Keratinocyte (primary cell): ENCODE data around the gene DLG2. TPM values are rescaled to one million over a fixed set of nuclear protein-coding genes. Genes with fewer than 3 reads are reported as not detected.
A peak's percentile ranks its signal among the peaks of the same experiment; 100 is the strongest.

ENCODE experiments used
- DNase-seq: peaks from one replicate; pipeline ENCODE4 v3.0.0-alpha.2; 2011; ENCODE audit warnings: low read depth, missing footprints, low spot score
- FAIRE-seq: peaks from 2 replicates; lab custom pipeline; 2011; peaks lifted over from hg19 to GRCh38; lab: Jason Lieb, UNC
- H2AFZ ChIP-seq: 2 replicates; pipeline ENCODE4 v1.6.0; 2012; ENCODE audit warnings: low read length, control low read depth, inconsistent platforms; ENCODE audit not compliant: control insufficient read depth
- H3K27ac ChIP-seq: 2 replicates; pipeline ENCODE4 v1.5.1; 2011; ENCODE audit warnings: low read length; ENCODE audit not compliant: control insufficient read depth, insufficient read depth
- H3K27me3 ChIP-seq: 3 replicates; pipeline ENCODE4 v1.6.0; 2011; ENCODE audit warnings: low read length; ENCODE audit not compliant: control insufficient read depth, insufficient read depth; ENCODE audit errors: extremely low read depth
- H3K36me3 ChIP-seq, 2 experiments: 2 replicates in 1 of 2; 3 replicates in 1 of 2; pipeline ENCODE4 v1.5.1; 2011; ENCODE audit warnings: low read length in 2 of 2, mild to moderate bottlenecking in 1 of 2; ENCODE audit not compliant: control insufficient read depth in 2 of 2, insufficient read depth in 2 of 2; ENCODE audit errors: extremely low read depth in 1 of 2
- H3K4me1 ChIP-seq: 3 replicates; pipeline ENCODE4 v1.5.1; 2011; ENCODE audit warnings: low read length; ENCODE audit not compliant: control insufficient read depth, insufficient read depth; ENCODE audit errors: extremely low read depth
- H3K4me2 ChIP-seq: 3 replicates; pipeline ENCODE4 v1.6.0; 2011; ENCODE audit warnings: low read depth, low read length; ENCODE audit not compliant: control insufficient read depth, insufficient read depth; ENCODE audit errors: extremely low read depth
- H3K4me3 ChIP-seq, 3 experiments: fragments of 200-600 bp in 1 of 3; sonication (generic) in 1 of 3; 2 replicates in 2 of 3; 3 replicates in 1 of 3; pipeline ENCODE4 v1.5.1; 2011 to 2016; ENCODE audit warnings: low read length in 3 of 3, mild to moderate bottlenecking in 3 of 3, control low read depth in 2 of 3, inconsistent platforms in 1 of 3, low read depth in 1 of 3, mixed read lengths in 1 of 3, mixed run types in 1 of 3, moderate library complexity in 1 of 3; ENCODE audit not compliant: control insufficient read depth in 2 of 3, insufficient read depth in 2 of 3; ENCODE audit errors: extremely low read depth in 1 of 3
- H3K79me2 ChIP-seq: 2 replicates; pipeline ENCODE4 v1.6.0; 2012; ENCODE audit warnings: low read length; ENCODE audit not compliant: control insufficient read depth, insufficient read depth
- H3K9ac ChIP-seq: 3 replicates; pipeline ENCODE4 v1.6.0; 2011; ENCODE audit warnings: low read length; ENCODE audit not compliant: control insufficient read depth, insufficient read depth; ENCODE audit errors: extremely low read depth
- H3K9me1 ChIP-seq: 3 replicates; pipeline ENCODE4 v1.6.0; 2011; ENCODE audit warnings: low read length; ENCODE audit not compliant: control insufficient read depth, insufficient read depth; ENCODE audit errors: extremely low read depth
- H3K9me3 ChIP-seq: 2 replicates; pipeline ENCODE4 v1.5.1; 2012; ENCODE audit warnings: low read depth, low read length; ENCODE audit not compliant: control insufficient read depth
- H4K20me1 ChIP-seq: 3 replicates; pipeline ENCODE4 v1.6.0; 2011; ENCODE audit warnings: low read length; ENCODE audit not compliant: control insufficient read depth, insufficient read depth; ENCODE audit errors: extremely low read depth
- EZH2 ChIP-seq: IDR thresholded peaks from one replicate; pipeline ENCODE4 v1.6.1; 2012; ENCODE audit warnings: inconsistent platforms, mild to moderate bottlenecking, low read length, moderate library complexity
- dilution Hi-C: fragments of 300-500 bp; cut with MboI; formaldehyde crosslinking; loops from one replicate; pipeline ENCODE4 v1.7.0; 2020; ENCODE audit warnings: low sequenced_read_pairs; ENCODE audit not compliant: extremely low pct_ligation_motif_present
- polyA plus RNA-seq, 5 experiments: library from polyadenylated mRNA; depleted of rRNA in 3 of 5; stranded (reverse) in 3 of 5; stranded (forward) in 1 of 5; unstranded in 1 of 5; fragments of >200 nt; gene quantifications; 1 replicate in 1 of 5; 2 replicates in 3 of 5; 3 replicates in 1 of 5; pipeline versions ENCODE4 v1.2.1 to v1.2.3, GENCODE V29; 2011 to 2012; ENCODE audit warnings: missing spikeins in 2 of 5, low read depth in 1 of 5, low replicate concordance in 1 of 5
- TF ChIP-seq, protein P1 (sequence below), 3 experiments: IDR thresholded peaks in 1 of 3; conservative IDR thresholded peaks in 1 of 3; optimal IDR thresholded peaks in 1 of 3; 2 replicates in 2 of 3; 3 replicates in 1 of 3; pipeline versions ENCODE3 to v1.5.1; 2011; ENCODE audit warnings: low read length in 3 of 3, mild to moderate bottlenecking in 3 of 3, moderate library complexity in 2 of 3, control low read depth in 1 of 3, inconsistent platforms in 1 of 3; ENCODE audit not compliant: insufficient read depth in 2 of 3; ENCODE audit errors: extremely low read depth in 1 of 3

DLG2 gene
- polyA plus RNA-seq, 1 donor (not counting 4 experiments of a cell fraction or from before 2014, with no cell fraction given): 0.55 TPM

DNA sequence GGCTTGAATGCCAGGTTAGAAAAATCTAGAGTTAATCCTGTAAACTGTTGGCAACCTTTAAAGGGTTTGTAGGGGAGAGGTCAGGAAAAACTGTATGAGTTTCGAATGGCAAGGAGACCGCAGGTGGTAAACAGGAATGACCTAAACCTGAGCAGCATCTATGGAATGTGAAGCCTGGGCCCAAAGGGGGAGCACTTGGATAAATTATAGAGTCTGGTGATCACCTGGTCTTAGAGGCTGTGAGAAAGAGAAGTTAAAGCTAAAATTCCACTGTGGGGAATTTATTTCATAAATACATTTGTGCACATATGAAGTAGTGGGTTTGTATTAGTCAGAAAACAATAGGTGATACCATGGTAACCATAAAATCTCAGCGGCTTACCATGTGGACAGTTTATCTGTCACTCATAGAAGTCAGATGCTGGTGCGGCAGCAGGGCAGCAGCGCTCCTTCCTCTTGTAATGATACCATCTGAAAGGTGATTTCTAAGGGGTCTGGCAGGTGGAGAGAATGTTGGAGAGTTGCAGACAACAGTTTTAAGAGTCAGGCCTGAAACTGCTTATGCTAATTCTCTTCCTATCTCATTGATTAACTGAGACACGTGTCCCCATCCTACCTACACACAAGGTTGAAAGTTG, 1236.6 kb downstream of the DLG2 start:
- H3K9ac ChIP-seq: no peak overlapping the region
- no peaks in the 10 kb centered on the region for H3K27me3 ChIP-seq
- no peak overlapping the region for H2AFZ ChIP-seq
- dilution Hi-C loops: loop anchor here (25.0 kb wide), 1 partner anchor 147 kb away; no protein-coding TSS in a partner anchor
- H3K9me3 ChIP-seq: no peaks in the 10 kb centered on the region
- FAIRE-seq (no peak), DNase-seq (no peak)
- no peaks in the 10 kb centered on the region for H3K9me1 ChIP-seq
- no peak overlapping the region for H3K4me2 ChIP-seq
- H3K36me3 ChIP-seq: no peaks in the 10 kb centered on the region
- H3K4me1 ChIP-seq: no peaks in the 10 kb centered on the region
- H3K79me2 ChIP-seq: no peaks in the 10 kb centered on the region
- no peak overlapping the region for H3K4me3 ChIP-seq
- H4K20me1 ChIP-seq: no peaks in the 10 kb centered on the region
- no peak for TF ChIP-seq EZH2
- TF ChIP-seq, protein P1, sequence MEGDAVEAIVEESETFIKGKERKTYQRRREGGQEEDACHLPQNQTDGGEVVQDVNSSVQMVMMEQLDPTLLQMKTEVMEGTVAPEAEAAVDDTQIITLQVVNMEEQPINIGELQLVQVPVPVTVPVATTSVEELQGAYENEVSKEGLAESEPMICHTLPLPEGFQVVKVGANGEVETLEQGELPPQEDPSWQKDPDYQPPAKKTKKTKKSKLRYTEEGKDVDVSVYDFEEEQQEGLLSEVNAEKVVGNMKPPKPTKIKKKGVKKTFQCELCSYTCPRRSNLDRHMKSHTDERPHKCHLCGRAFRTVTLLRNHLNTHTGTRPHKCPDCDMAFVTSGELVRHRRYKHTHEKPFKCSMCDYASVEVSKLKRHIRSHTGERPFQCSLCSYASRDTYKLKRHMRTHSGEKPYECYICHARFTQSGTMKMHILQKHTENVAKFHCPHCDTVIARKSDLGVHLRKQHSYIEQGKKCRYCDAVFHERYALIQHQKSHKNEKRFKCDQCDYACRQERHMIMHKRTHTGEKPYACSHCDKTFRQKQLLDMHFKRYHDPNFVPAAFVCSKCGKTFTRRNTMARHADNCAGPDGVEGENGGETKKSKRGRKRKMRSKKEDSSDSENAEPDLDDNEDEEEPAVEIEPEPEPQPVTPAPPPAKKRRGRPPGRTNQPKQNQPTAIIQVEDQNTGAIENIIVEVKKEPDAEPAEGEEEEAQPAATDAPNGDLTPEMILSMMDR (optimal IDR thresholded peaks at IDR 0.05 in 1 of 3, IDR thresholded peaks at IDR 0.05 in 1 of 3, conservative IDR thresholded peaks at IDR 0.05 in 1 of 3; ENCODE audit: extremely low read depth in 1 of 3, insufficient read depth in 2 of 3, low read length in 3 of 3): peak in 1 of 3 experiments; percentile 24
- no peak overlapping the region for H3K27ac ChIP-seq

DNA sequence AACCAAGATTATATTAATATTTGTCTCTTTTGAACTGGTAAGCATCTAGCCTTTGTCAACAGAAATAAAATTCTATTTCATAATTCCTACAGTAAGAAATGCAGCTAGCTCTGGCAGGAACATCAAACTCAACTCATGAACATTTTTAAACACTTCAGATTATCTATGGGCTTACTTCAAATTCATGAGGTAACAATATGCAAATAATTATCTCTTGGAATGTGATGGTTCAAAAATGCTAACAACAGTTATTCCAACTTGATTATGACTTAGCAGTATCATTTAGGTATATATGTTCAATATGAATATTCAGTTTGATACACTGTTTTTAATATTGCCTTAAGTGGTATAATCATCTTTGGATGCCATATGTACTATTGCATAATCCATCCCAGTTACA, 1237.4 kb downstream of the DLG2 start:
- DNase-seq (no peak), FAIRE-seq (no peak)
- Histone ChIP-seq H3K9me1 (no peaks in the 10 kb centered on the region), H3K36me3 (no peaks in the 10 kb centered on the region), H3K4me2 (no peak overlapping the region), H3K4me1 (no peaks in the 10 kb centered on the region), H3K27me3 (no peaks in the 10 kb centered on the region), H3K9ac (no peak overlapping the region), H3K27ac (no peak overlapping the region), H4K20me1 (no peaks in the 10 kb centered on the region), H3K4me3 (no peak overlapping the region), H2AFZ (no peak overlapping the region), H3K9me3 (no peaks in the 10 kb centered on the region), H3K79me2 (no peaks in the 10 kb centered on the region)
- no peak for TF ChIP-seq EZH2
- TF ChIP-seq, protein P1 (optimal IDR thresholded peaks at IDR 0.05 in 1 of 3, IDR thresholded peaks at IDR 0.05 in 1 of 3, conservative IDR thresholded peaks at IDR 0.05 in 1 of 3; ENCODE audit: extremely low read depth in 1 of 3, insufficient read depth in 2 of 3, low read length in 3 of 3): no peak
- dilution Hi-C loops: loop anchor here (10.0 to 25.0 kb wide), 2 partner anchors 148 to 555 kb away; no protein-coding TSS in a partner anchor
